ENCODE measurements around the gene ACIN1.

- TF ChIP-seq, protein P1, sequence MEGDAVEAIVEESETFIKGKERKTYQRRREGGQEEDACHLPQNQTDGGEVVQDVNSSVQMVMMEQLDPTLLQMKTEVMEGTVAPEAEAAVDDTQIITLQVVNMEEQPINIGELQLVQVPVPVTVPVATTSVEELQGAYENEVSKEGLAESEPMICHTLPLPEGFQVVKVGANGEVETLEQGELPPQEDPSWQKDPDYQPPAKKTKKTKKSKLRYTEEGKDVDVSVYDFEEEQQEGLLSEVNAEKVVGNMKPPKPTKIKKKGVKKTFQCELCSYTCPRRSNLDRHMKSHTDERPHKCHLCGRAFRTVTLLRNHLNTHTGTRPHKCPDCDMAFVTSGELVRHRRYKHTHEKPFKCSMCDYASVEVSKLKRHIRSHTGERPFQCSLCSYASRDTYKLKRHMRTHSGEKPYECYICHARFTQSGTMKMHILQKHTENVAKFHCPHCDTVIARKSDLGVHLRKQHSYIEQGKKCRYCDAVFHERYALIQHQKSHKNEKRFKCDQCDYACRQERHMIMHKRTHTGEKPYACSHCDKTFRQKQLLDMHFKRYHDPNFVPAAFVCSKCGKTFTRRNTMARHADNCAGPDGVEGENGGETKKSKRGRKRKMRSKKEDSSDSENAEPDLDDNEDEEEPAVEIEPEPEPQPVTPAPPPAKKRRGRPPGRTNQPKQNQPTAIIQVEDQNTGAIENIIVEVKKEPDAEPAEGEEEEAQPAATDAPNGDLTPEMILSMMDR (IDR thresholded peaks at IDR 0.05), result no peak
- TF ChIP-seq POLR2A (IDR thresholded peaks at IDR 0.05) (no peak), EP300 (IDR thresholded peaks at IDR 0.05) (no peak)
Measured at GRCh38 chr14:23109769-23110168, 14.8 kb upstream of the ACIN1 start.

Measured in tibial nerve (tissue), 4 donors.